ENCODE measurements around the gene MPDU1. TPM values are rescaled to one million over a fixed set of nuclear protein-coding genes. Genes with fewer than 3 reads are reported as not detected.
A peak's percentile ranks its signal among the peaks of the same experiment; 100 is the strongest.

MPDU1 gene
- total and polyA plus RNA-seq, 2 of the 13 experiments (the other 11 are each of a cell fraction or from before 2014, with no cell fraction given) = 112 to 167 TPM

DNA sequence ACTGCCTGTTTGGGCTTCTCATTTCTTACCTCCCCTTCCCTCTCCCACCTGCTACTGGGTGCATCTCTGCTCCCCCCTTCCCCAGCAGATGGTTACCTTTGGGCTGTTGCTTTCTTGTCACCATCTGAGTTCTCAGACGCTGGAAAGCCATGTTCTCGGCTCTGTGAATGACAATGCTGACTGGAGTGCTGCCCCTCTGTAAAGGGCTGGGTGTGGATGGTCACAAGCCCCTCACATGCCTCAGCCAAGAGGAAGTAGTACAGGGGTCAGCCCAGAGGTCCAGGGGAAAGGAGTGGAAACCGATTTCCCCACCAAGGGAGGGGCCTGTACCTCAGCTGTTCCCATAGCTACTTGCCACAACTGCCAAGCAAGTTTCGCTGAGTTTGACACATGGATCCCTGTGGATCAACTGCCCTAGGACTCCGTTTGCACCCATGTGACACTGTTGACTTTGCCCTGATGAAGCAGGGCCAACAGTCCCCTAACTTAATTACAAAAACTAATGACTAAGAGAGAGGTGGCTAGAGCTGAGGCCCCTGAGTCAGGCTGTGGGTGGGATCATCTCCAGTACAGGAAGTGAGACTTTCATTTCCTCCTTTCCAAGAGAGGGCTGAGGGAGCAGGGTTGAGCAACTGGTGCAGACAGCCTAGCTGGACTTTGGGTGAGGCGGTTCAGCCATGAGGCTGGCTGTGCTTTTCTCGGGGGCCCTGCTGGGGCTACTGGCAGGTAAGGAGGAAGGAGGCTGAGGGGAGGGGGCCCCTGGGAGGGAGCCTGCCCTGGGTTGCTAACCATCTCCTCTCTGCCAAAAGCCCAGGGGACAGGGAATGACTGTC lies 4.4 kb upstream of the MPDU1 start, which contains the start of gene CD68 (continued):
- TF ChIP-seq, protein P1, sequence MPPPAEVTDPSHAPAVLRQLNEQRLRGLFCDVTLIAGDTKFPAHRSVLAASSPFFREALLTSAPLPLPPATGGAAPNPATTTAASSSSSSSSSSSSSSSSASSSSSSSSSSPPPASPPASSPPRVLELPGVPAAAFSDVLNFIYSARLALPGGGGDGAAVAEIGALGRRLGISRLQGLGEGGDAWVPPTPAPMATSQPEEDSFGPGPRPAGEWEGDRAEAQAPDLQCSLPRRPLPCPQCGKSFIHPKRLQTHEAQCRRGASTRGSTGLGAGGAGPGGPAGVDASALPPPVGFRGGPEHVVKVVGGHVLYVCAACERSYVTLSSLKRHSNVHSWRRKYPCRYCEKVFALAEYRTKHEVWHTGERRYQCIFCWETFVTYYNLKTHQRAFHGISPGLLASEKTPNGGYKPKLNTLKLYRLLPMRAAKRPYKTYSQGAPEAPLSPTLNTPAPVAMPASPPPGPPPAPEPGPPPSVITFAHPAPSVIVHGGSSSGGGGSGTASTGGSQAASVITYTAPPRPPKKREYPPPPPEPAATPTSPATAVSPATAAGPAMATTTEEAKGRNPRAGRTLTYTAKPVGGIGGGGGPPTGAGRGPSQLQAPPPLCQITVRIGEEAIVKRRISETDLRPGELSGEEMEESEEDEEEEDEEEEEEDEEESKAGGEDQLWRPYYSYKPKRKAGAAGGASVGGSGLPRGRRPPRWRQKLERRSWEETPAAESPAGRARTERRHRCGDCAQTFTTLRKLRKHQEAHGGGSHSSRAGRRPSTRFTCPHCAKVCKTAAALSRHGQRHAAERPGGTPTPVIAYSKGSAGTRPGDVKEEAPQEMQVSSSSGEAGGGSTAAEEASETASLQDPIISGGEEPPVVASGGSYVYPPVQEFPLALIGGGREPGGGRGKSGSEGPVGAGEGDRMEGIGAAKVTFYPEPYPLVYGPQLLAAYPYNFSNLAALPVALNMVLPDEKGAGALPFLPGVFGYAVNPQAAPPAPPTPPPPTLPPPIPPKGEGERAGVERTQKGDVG (CRISPR knock-in tag; IDR thresholded peaks at IDR 0.05; ENCODE audit: borderline replicate concordance) = 0 out of 2 replicates have a peak, but pooled peaks have one; percentile 26
- TF ChIP-seq DMAP1 (CRISPR knock-in tag; IDR thresholded peaks at IDR 0.05) (peak; percentile 53; the same call in 1 of the 2 replicates), ARNT (IDR thresholded peaks at IDR 0.05) (no peak), ZNF180 (CRISPR knock-in tag; IDR thresholded peaks at IDR 0.05; ENCODE audit: borderline replicate concordance, low read depth) (no peak), ZNF761 (CRISPR knock-in tag; conservative IDR thresholded peaks at IDR 0.05) (0 out of 2 replicates have a peak, but pooled peaks have one; percentile 34), ZNF839 (CRISPR knock-in tag; IDR thresholded peaks at IDR 0.05; ENCODE audit: borderline replicate concordance) (no peak), ZNF777 (CRISPR knock-in tag; IDR thresholded peaks at IDR 0.05) (no peak; the same call in 1 of the 2 replicates)
- TF ChIP-seq, protein P2, sequence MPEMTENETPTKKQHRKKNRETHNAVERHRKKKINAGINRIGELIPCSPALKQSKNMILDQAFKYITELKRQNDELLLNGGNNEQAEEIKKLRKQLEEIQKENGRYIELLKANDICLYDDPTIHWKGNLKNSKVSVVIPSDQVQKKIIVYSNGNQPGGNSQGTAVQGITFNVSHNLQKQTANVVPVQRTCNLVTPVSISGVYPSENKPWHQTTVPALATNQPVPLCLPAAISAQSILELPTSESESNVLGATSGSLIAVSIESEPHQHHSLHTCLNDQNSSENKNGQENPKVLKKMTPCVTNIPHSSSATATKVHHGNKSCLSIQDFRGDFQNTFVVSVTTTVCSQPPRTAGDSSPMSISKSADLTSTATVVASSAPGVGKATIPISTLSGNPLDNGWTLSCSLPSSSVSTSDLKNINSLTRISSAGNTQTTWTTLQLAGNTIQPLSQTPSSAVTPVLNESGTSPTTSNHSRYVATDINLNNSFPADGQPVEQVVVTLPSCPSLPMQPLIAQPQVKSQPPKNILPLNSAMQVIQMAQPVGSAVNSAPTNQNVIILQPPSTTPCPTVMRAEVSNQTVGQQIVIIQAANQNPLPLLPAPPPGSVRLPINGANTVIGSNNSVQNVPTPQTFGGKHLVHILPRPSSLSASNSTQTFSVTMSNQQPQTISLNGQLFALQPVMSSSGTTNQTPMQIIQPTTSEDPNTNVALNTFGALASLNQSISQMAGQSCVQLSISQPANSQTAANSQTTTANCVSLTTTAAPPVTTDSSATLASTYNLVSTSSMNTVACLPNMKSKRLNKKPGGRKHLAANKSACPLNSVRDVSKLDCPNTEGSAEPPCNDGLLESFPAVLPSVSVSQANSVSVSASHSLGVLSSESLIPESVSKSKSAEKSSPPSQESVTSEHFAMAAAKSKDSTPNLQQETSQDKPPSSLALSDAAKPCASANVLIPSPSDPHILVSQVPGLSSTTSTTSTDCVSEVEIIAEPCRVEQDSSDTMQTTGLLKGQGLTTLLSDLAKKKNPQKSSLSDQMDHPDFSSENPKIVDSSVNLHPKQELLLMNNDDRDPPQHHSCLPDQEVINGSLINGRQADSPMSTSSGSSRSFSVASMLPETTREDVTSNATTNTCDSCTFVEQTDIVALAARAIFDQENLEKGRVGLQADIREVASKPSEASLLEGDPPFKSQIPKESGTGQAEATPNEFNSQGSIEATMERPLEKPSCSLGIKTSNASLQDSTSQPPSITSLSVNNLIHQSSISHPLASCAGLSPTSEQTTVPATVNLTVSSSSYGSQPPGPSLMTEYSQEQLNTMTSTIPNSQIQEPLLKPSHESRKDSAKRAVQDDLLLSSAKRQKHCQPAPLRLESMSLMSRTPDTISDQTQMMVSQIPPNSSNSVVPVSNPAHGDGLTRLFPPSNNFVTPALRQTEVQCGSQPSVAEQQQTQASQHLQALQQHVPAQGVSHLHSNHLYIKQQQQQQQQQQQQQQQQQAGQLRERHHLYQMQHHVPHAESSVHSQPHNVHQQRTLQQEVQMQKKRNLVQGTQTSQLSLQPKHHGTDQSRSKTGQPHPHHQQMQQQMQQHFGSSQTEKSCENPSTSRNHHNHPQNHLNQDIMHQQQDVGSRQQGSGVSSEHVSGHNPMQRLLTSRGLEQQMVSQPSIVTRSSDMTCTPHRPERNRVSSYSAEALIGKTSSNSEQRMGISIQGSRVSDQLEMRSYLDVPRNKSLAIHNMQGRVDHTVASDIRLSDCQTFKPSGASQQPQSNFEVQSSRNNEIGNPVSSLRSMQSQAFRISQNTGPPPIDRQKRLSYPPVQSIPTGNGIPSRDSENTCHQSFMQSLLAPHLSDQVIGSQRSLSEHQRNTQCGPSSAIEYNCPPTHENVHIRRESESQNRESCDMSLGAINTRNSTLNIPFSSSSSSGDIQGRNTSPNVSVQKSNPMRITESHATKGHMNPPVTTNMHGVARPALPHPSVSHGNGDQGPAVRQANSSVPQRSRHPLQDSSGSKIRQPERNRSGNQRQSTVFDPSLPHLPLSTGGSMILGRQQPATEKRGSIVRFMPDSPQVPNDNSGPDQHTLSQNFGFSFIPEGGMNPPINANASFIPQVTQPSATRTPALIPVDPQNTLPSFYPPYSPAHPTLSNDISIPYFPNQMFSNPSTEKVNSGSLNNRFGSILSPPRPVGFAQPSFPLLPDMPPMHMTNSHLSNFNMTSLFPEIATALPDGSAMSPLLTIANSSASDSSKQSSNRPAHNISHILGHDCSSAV (CRISPR knock-in tag; IDR thresholded peaks at IDR 0.05; ENCODE audit: borderline replicate concordance) = no peak
- TF ChIP-seq, protein P3, sequence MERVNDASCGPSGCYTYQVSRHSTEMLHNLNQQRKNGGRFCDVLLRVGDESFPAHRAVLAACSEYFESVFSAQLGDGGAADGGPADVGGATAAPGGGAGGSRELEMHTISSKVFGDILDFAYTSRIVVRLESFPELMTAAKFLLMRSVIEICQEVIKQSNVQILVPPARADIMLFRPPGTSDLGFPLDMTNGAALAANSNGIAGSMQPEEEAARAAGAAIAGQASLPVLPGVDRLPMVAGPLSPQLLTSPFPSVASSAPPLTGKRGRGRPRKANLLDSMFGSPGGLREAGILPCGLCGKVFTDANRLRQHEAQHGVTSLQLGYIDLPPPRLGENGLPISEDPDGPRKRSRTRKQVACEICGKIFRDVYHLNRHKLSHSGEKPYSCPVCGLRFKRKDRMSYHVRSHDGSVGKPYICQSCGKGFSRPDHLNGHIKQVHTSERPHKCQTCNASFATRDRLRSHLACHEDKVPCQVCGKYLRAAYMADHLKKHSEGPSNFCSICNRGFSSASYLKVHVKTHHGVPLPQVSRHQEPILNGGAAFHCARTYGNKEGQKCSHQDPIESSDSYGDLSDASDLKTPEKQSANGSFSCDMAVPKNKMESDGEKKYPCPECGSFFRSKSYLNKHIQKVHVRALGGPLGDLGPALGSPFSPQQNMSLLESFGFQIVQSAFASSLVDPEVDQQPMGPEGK (CRISPR knock-in tag; IDR thresholded peaks at IDR 0.05) = peak; percentile 69
- TF ChIP-seq, protein P4, sequence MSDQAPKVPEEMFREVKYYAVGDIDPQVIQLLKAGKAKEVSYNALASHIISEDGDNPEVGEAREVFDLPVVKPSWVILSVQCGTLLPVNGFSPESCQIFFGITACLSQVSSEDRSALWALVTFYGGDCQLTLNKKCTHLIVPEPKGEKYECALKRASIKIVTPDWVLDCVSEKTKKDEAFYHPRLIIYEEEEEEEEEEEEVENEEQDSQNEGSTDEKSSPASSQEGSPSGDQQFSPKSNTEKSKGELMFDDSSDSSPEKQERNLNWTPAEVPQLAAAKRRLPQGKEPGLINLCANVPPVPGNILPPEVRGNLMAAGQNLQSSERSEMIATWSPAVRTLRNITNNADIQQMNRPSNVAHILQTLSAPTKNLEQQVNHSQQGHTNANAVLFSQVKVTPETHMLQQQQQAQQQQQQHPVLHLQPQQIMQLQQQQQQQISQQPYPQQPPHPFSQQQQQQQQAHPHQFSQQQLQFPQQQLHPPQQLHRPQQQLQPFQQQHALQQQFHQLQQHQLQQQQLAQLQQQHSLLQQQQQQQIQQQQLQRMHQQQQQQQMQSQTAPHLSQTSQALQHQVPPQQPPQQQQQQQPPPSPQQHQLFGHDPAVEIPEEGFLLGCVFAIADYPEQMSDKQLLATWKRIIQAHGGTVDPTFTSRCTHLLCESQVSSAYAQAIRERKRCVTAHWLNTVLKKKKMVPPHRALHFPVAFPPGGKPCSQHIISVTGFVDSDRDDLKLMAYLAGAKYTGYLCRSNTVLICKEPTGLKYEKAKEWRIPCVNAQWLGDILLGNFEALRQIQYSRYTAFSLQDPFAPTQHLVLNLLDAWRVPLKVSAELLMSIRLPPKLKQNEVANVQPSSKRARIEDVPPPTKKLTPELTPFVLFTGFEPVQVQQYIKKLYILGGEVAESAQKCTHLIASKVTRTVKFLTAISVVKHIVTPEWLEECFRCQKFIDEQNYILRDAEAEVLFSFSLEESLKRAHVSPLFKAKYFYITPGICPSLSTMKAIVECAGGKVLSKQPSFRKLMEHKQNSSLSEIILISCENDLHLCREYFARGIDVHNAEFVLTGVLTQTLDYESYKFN (CRISPR knock-in tag; conservative IDR thresholded peaks at IDR 0.05) = peak; percentile 85

Data from HepG2 (cell line).